Measurements from ENCODE around the gene TTC22.

- TF ChIP-seq RAD21 (IDR thresholded peaks at IDR 0.05; ENCODE audit: low read depth) (no peak), MAX (IDR thresholded peaks at IDR 0.05) (no peak), FOXM1 (IDR thresholded peaks at IDR 0.05; ENCODE audit: borderline replicate concordance, low read depth) (no peak)
Observed at GRCh38 chr1:54804471-54805132, 3.5 kb upstream of the TTC22 start.

Measured in Ishikawa (cell line).